Neural progenitor cell (in vitro differentiated cells): Measurements from ENCODE around the gene SPSB3. TPM values are rescaled to one million over a fixed set of nuclear protein-coding genes. Genes with fewer than 3 reads are reported as not detected.

Experiments used
- DNase-seq: peaks from one replicate; pipeline ENCODE4 v3.0.0-alpha.2; 2016; ENCODE audit warnings: low spot score
- H2AFZ ChIP-seq: fragments of 200-600 bp; sonication (generic); replicated peaks from 2 replicates; pipeline ENCODE4 v1.6.1; 2016; ENCODE audit warnings: antibody characterized with exemption
- H3F3A ChIP-seq: fragments of 200-600 bp; sonication (generic); 2 replicates; pipeline ENCODE4 v1.6.1; 2016; ENCODE audit warnings: antibody characterized with exemption, low read depth
- H3K27ac ChIP-seq: fragments of 200-600 bp; sonication (generic); 2 replicates; pipeline ENCODE4 v1.5.1; 2016; ENCODE audit warnings: mild to moderate bottlenecking
- H3K27me3 ChIP-seq: fragments of 200-600 bp; sonication (generic); 2 replicates; pipeline ENCODE4 v1.6.1; 2016; ENCODE audit warnings: mild to moderate bottlenecking, moderate library complexity
- H3K36me3 ChIP-seq: fragments of 200-600 bp; sonication (generic); 2 replicates; pipeline ENCODE4 v1.5.1; 2016
- H3K4me1 ChIP-seq: fragments of 200-600 bp; sonication (generic); 2 replicates; pipeline ENCODE4 v1.6.1; 2016; ENCODE audit warnings: mixed run types
- H3K4me2 ChIP-seq: fragments of 200-600 bp; sonication (generic); 2 replicates; pipeline ENCODE4 v1.6.1; 2016
- H3K4me3 ChIP-seq: fragments of 200-600 bp; sonication (generic); 2 replicates; pipeline ENCODE4 v1.5.1; 2016
- H3K79me2 ChIP-seq: fragments of 200-600 bp; sonication (generic); 2 replicates; pipeline ENCODE4 v1.6.1; 2016; ENCODE audit warnings: low read depth
- H3K9ac ChIP-seq: fragments of 200-600 bp; sonication (generic); 2 replicates; pipeline ENCODE4 v1.6.1; 2016
- H3K9me3 ChIP-seq: fragments of 200-600 bp; sonication (generic); 2 replicates; pipeline ENCODE4 v1.5.1; 2016; ENCODE audit warnings: low read depth
- H4K20me1 ChIP-seq: fragments of 200-600 bp; sonication (generic); 2 replicates; pipeline ENCODE4 v1.6.1; 2016; ENCODE audit warnings: low read depth
- H3K27ac Mint-ChIP-seq: 3 replicates; pipeline ENCODE4 v1.8.0; 2021; ENCODE audit warnings: mixed read lengths
- H3K27me3 Mint-ChIP-seq: 2 replicates; pipeline ENCODE4 v1.8.0; 2022; ENCODE audit warnings: low read depth, mild to moderate bottlenecking, inconsistent platforms, moderate library complexity, mixed read lengths; ENCODE audit not compliant: insufficient read depth
- H3K36me3 Mint-ChIP-seq: 3 replicates; pipeline ENCODE4 v1.8.0; 2021; ENCODE audit warnings: mixed read lengths
- H3K4me1 Mint-ChIP-seq: 3 replicates; pipeline ENCODE4 v1.8.0; 2021; ENCODE audit warnings: mixed read lengths
- H3K4me3 Mint-ChIP-seq: 3 replicates; pipeline ENCODE4 v1.8.0; 2021; ENCODE audit warnings: mild to moderate bottlenecking, moderate library complexity, mixed read lengths
- H3K9me3 Mint-ChIP-seq: 3 replicates; pipeline ENCODE4 v1.8.0; 2020; ENCODE audit warnings: mixed read lengths
- CTCF ChIP-seq: fragments of 200-600 bp; sonication (generic); IDR thresholded peaks from 2 replicates; pipeline ENCODE4 v1.5.1; 2017; ENCODE audit warnings: antibody characterized with exemption, mild to moderate bottlenecking
- EZH2 ChIP-seq: fragments of 200-600 bp; sonication (generic); IDR thresholded peaks from 2 replicates; pipeline ENCODE4 v1.6.1; 2017; ENCODE audit warnings: antibody characterized with exemption, mild to moderate bottlenecking, moderate library complexity
- EZH2phosphoT487 ChIP-seq: fragments of 200-600 bp; sonication (generic); IDR thresholded peaks from 2 replicates; pipeline ENCODE4 v1.6.1; 2017; ENCODE audit warnings: antibody characterized with exemption
- total RNA-seq: library from RNA; depleted of rRNA; stranded (reverse); fragments of >200 nt; gene quantifications from 2 replicates; pipeline ENCODE4 v1.2.3, GENCODE V29; 2015; ENCODE audit warnings: low replicate concordance

SPSB3 gene
- total RNA-seq, 1 donor from 2014 or later, result 18.7 TPM

- Histone ChIP-seq H3K27me3 (no peaks in the 10 kb centered on the region), H2AFZ (no peak overlapping the region), H3K4me1 (peaks cover 5% of the 10 kb centered on the region), H3K4me2 (no peak overlapping the region), H3K79me2 (peaks cover 21% of the 10 kb centered on the region), H3K27ac (no peak overlapping the region), H4K20me1 (peaks cover 38% of the 10 kb centered on the region), H3K9me3 (no peaks in the 10 kb centered on the region), H3K9ac (no peak overlapping the region), H3F3A (peaks cover 7% of the 10 kb centered on the region), H3K36me3 (no peaks in the 10 kb centered on the region), H3K4me3 (no peak overlapping the region)
- Mint-ChIP-seq H3K27ac (peak overlapping the region; percentile 50), H3K27me3 (peaks cover 7% of the 10 kb centered on the region), H3K4me1 (peaks cover 10% of the 10 kb centered on the region), H3K36me3 (peaks cover 3% of the 10 kb centered on the region), H3K4me3 (peak overlapping the region; percentile 79), H3K9me3 (no peaks in the 10 kb centered on the region)
- DNase-seq, result no peak
- no peak for TF ChIP-seq CTCF
- no peak for TF ChIP-seq EZH2
- no peak for TF ChIP-seq EZH2phosphoT487
Observed at GRCh38 chr16:1769402-1770300, 12.7 kb downstream of the SPSB3 start.

GRCh38 chr16:1768767-1769401 is 13.5 kb downstream of the SPSB3 start:
- Histone ChIP-seq H3K36me3 (no peaks in the 10 kb centered on the region), H3K27me3 (no peaks in the 10 kb centered on the region), H3K4me2 (no peak overlapping the region), H3K9ac (no peak overlapping the region), H3K79me2 (peaks cover 13% of the 10 kb centered on the region), H3K27ac (no peak overlapping the region), H3K9me3 (no peaks in the 10 kb centered on the region), H2AFZ (no peak overlapping the region), H3K4me3 (no peak overlapping the region), H4K20me1 (peaks cover 38% of the 10 kb centered on the region), H3F3A (peaks cover 7% of the 10 kb centered on the region), H3K4me1 (no peaks in the 10 kb centered on the region)
- TF ChIP-seq CTCF (no peak), EZH2 (no peak), EZH2phosphoT487 (no peak)
- no peak for DNase-seq
- Mint-ChIP-seq H3K27me3 (peaks cover 7% of the 10 kb centered on the region), H3K4me1 (peaks cover 9% of the 10 kb centered on the region), H3K36me3 (peaks cover 3% of the 10 kb centered on the region), H3K27ac (no peak overlapping the region), H3K9me3 (no peaks in the 10 kb centered on the region), H3K4me3 (no peak overlapping the region)

GRCh38 chr16:1768061-1768766 is 14.2 kb downstream of the SPSB3 start:
- no peak for DNase-seq
- TF ChIP-seq CTCF (no peak), EZH2phosphoT487 (no peak), EZH2 (no peak)
- Histone ChIP-seq H3K79me2 (peaks cover 11% of the 10 kb centered on the region), H2AFZ (no peak overlapping the region), H3F3A (peaks cover 11% of the 10 kb centered on the region), H3K4me2 (no peak overlapping the region), H3K36me3 (no peaks in the 10 kb centered on the region), H3K4me1 (no peaks in the 10 kb centered on the region), H3K9me3 (no peaks in the 10 kb centered on the region), H3K27ac (no peak overlapping the region), H3K27me3 (no peaks in the 10 kb centered on the region), H3K4me3 (no peak overlapping the region), H3K9ac (no peak overlapping the region), H4K20me1 (peaks cover 41% of the 10 kb centered on the region)
- Mint-ChIP-seq H3K27ac (no peak overlapping the region), H3K9me3 (no peaks in the 10 kb centered on the region), H3K36me3 (peaks cover 3% of the 10 kb centered on the region), H3K4me1 (peaks cover 7% of the 10 kb centered on the region), H3K27me3 (peaks cover 7% of the 10 kb centered on the region), H3K4me3 (no peak overlapping the region)
